GM18861 (cell line): ENCODE measurements around the gene CERS2.
"Not testable (repeated sequence)": the region's sequence is repeated elsewhere in the genome, so short reads cannot be mapped to it uniquely, and the experiment has no call there.

Source experiments
- ATAC-seq: cut with Tn5 transposase; IDR thresholded peaks from one replicate; pipeline ENCODE4 v1.9.1; 2021; ENCODE audit not compliant: unreplicated experiment

CERS2 gene

DNA sequence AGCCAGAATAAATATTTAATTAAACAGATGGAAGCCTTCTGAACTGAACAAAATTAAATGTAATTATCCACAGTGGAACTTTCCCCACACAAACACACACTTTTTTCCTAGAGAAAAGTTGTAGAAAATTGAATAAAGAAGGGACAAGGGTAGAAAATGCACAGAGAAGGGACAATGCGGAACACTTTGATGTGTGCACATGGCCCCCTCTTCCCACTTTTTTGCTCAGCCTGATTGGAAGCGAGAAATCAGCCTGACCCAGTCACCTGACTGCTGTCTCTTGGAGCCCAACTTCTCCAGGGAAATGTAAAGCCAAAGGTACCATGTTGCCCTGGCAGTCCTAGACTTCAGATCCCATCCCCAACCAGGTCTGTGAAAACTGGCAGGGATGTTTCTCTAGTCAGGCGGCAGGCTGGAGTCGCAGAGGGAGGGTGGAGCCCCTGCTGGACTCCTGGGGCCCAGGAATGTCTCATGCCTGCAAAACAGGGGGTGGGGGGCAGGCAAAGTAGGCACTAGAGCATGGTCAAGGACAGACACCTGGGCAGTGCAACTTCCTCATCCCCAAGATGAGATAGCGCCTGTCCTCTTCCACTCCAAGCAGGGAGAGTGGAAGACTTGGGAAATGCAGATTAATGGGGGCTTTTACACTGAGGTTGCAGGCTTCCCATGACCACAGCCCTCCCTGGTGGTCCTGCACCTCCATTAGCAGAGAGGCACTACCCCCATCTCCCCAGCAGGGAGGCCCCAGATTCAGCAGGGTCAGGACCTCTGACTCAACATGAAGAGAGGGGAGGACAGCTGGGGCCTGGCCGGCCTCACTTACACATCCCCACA is 2.8 kb downstream of the CERS2 start:
- ATAC-seq: no peak

- ATAC-seq: no peak
These were observed 3.6 kb downstream of the CERS2 start for GRCh38 chr1:150970808-150971582.

DNA sequence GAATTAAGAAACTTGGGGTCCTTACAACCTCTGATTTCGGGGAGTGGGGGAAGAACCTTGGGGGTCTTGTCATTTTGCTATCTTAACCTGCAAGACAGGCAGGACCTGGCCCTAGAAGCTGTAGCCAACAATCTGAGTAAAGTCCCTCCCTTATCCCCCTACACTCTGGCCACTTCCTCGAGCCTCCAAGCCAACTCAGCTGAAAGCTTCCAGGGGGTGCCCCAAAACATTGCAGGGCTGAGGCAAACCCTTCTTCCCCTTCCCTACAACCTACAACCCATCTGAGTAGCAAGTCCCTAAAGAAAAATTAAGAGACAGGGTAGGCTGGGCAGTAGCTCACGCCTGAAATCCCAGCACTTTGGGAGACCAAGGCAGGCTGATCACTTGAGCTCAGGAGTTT is 5.0 kb downstream of the CERS2 start:
- no peak for ATAC-seq

DNA sequence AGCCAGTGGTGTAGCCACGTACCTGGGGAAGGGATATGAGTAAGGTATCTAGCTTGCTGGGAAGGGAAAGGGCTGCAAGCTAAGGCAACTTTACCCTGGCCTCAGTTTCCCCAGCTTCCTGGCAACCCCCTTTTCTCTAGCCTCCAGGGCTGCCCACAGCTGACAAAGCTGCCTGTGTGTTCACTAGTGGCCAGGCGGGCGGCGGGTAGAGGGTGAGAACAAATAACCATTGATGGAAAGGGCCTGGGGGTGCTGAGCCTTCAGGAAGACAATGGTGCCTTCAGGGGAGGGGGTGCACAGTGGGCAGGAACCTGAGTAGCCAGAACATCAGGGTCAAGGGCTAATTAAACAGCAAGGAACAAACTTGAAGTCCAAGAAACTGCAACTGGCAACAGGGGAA is 6.1 kb downstream of the CERS2 start:
- no peak for ATAC-seq

GRCh38 chr1:150967936-150968335 is 6.7 kb downstream of the CERS2 start:
- ATAC-seq: no peak

DNA sequence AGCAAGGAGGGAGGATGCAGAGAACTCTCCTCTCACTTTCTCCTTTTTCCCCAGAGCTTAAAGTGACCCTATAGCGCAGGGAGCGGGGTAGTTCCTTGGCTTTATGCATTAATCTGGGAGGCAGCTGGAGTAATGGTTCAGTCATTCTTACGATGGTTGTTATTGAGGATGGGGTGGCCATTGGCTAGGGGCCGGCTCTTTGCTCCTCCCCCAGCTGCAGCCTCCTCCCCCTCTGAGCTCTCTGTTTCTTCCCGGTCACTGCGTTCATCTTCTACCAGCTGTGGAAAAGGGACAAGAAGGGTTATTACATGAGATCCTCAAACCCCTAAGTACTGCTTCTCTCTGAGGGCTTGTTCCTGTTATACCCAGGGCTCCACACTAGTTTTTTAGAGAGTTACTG is 8.6 kb downstream of the CERS2 start:
- no peak for ATAC-seq

- ATAC-seq: no peak
These were observed 9.0 kb downstream of the CERS2 start for GRCh38 chr1:150965605-150966004.

- ATAC-seq: no peak
These were observed 10.5 kb downstream of the CERS2 start for GRCh38 chr1:150964164-150964489.

DNA sequence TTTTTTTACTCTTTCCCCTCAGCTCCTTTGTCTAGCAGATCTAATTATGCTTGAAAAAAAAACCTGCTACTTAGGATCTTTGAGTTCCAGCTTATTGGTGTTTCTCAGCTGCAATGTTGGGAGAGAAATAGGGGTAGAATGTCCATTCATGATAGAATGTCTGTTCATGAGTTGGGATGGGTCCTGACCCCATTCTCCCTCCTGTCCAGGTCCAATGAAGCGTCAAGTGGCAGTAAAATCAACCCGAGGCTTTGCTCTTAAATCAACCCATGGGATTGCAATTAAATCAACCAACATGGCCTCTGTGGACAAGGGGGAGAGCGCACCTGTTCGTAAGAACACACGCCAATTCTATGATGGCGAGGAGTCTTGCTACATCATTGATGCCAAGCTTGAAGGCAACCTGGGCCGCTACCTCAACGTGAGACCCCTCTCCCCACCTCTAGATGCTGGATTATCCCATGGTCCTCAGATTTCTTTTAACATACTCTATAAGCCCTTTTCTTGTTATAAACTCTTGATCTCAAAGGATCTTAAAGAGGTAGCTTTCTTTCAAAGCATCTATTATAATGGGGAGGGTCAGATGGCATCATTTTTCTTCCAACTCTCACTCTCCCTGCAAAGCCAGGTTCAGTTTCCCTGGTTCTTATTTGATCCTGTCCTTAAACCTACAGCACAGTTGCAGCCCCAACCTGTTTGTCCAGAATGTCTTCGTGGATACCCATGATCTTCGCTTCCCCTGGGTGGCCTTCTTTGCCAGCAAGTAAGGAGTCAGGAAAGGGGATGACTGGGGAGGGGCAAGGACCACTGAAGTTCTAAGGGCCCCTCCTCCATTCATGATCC is 11.1 kb downstream of the CERS2 start:
- ATAC-seq: no peak

DNA sequence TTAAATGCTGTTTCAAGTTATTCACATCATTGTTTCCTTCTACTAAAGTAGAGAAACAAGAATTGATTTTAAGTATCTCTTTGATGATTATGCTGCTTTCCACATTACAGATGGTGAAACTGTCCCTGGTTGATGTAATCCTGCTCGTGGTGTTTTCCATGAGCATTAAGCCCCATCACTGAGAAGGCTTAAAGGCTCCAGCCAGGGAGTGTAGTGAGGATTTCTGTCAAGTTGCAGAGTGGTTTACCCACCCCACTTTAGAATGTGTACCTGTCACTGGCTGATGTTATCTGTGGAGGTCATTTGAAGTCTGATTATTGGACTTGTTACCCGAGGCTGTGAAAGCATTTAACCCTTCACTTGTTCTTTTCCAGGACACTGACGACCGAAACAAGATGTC is 12.9 kb downstream of the CERS2 start:
- ATAC-seq: no peak

DNA sequence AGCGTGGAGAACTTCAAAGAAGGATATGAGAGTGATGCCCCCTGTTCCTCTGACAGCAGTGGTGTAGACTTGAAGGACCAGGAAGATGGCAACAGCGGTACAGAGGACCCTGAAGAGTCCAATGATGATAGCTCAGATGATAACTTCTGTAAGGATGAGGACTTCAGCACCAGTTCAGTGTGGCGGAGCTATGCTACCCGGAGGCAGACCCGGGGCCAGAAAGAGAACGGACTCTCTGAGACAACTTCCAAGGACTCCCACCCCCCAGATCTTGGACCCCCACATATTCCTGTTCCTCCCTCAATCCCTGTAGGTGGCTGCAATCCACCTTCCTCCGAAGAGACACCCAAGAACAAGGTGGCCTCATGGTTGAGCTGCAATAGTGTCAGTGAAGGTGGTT is 14.0 kb downstream of the CERS2 start:
- ATAC-seq: no peak

DNA sequence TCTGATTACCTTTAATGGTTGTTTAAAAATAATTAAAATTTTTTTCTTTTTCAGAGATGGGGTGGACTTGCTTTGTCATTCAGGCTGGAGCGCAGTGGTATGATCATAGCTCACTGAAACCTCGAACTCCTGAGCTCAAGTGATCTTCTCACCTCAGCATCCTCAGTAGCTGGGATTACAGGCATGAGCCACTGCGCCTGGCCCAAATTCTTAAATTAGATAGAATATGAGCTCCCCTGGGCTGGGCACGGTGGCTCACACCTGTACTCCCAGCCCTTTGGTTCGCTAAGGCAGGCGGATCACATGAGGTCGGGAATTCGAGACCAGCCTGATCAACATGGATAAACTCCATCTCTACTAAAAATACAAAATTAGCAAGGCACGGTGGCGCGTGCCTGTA is 17.0 kb downstream of the CERS2 start:
- no peak for ATAC-seq

GRCh38 chr1:150955280-150955679 is 19.4 kb downstream of the CERS2 start:
- no peak for ATAC-seq

- ATAC-seq: no peak
These were observed 19.9 kb downstream of the CERS2 start for GRCh38 chr1:150954708-150955107.

GRCh38 chr1:150944856-150945255 is 29.8 kb downstream of the CERS2 start:
- ATAC-seq: no peak

GRCh38 chr1:150931773-150932172 is 42.9 kb downstream of the CERS2 start:
- ATAC-seq: no peak

DNA sequence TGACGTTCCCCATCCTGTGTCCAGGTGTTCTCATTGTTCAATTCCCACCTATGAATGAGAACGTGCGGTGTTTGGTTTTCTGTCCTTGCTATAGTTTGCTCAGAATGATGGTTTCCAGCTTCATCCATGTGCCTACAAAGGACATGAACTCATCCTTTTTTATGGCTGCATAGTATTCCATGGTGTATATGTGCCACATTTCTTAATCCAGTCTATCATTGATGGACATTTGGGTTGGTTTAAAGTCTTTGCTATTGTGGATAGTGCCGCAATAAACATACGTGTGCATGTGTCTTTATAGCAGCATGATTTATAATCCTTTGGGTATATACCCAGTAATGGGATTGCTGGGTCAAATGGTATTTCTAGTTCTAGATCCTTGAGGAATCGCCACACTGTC is 45.9 kb downstream of the CERS2 start:
- ATAC-seq: not testable (repeated sequence)

- no peak for ATAC-seq
These were observed 46.3 kb downstream of the CERS2 start for GRCh38 chr1:150928286-150928685.

DNA sequence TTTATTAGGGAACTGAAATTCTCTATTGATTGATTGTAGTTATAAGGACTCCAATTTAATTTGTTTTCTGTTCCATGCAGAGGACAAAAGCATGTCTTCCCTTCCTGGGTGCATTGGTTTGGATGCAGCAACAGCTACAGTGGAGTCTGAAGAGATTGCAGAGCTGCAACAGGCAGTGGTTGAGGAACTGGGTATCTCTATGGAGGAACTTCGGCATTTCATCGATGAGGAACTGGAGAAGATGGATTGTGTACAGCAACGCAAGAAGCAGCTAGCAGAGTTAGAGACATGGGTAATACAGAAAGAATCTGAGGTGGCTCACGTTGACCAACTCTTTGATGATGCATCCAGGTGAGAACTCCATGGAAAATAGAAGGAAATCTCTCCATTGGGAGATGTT is 47.0 kb downstream of the CERS2 start:
- no peak for ATAC-seq

GRCh38 chr1:150926097-150926741 is 48.4 kb downstream of the CERS2 start, which contains the start of gene SETDB1:
TSS of gene SETDB1 (plus strand) at chr1:150926363. CDS start at chr1:150927715, 1,352 bp downstream.
- ATAC-seq: peak; percentile 86

GRCh38 chr1:150925080-150925479 is 49.6 kb downstream of the CERS2 start:
- ATAC-seq: no peak
